ENCODE results near the gene FASTKD1. TPM values are rescaled to one million over a fixed set of nuclear protein-coding genes. Genes with fewer than 3 reads are reported as not detected.
"Not testable (repeated sequence)": the region's sequence is repeated elsewhere in the genome, so short reads cannot be mapped to it uniquely, and the experiment has no call there.

FASTKD1 gene
- total RNA-seq, 1 donor = 14.5 TPM

DNA sequence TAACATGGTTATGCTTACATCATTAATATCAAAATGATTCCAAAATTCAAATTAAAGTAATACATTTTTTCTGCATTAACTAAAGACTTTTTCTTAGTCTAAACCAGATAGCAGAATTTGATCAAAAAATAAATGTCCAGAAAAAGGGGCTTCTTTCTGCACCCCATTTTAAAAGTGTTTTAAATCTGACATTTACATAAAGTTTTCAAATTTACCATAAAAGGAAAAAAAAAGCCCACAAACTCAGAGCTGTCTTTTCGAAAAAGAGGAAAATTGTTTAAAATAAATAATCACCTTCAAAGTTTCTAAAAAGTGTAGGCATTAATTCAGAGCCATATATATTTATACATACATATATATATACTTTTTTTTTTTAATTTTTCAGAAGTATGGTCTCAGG is 1.5 kb downstream of the FASTKD1 start:
- H3K27me3 ChIP-seq (ENCODE audit: insufficient read depth, low read length) = no peaks in the 10 kb centered on the region

DNA sequence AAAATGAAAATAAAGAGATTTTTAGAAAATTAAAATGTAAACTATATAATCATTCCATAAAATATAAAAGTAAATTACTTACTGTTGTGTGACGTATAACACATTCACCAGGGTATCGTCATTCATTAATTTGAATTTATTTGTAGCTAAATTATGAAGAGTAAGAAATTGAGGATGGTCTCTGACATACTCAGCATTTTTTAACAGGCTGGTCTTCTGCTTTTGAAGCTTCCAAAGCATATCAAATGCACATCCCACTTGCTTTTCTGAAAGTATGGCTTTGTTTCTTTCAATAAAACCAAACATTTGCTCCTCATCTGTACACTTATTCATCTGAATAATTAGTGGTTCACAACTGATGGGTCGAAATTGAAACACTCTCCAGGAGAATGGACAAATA is 2.1 kb downstream of the FASTKD1 start:
- TF ChIP-seq CTCF (IDR thresholded peaks at IDR 0.05; ENCODE audit: extremely low read depth, low read depth, low read length) = no peak
- Histone ChIP-seq H3K9me3 (ENCODE audit: low read depth, low read length) (no peaks in the 10 kb centered on the region), H3K4me3 (ENCODE audit: insufficient read depth, low read length) (no peak overlapping the region), H3K4me2 (ENCODE audit: insufficient read depth, low read length) (no peak overlapping the region), H3K27me3 (ENCODE audit: insufficient read depth, low read length) (no peaks in the 10 kb centered on the region), H3K79me2 (ENCODE audit: insufficient read depth, low read length) (peaks cover 22% of the 10 kb centered on the region), H3K4me1 (ENCODE audit: insufficient read depth, low read length) (peaks cover 7% of the 10 kb centered on the region), H4K20me1 (ENCODE audit: insufficient read depth, low read length) (no peaks in the 10 kb centered on the region), H3K27ac (ENCODE audit: low read depth, low read length) (no peak overlapping the region), H2AFZ (ENCODE audit: low read length) (no peak overlapping the region), H3K36me3 (ENCODE audit: insufficient read depth, low read length) (no peaks in the 10 kb centered on the region)
- no peak for DNase-seq (ENCODE audit: insufficient read length, low spot score, missing footprints)

More for the DNA sequence above, 1.5 kb downstream of the FASTKD1 start:
- Histone ChIP-seq H3K27ac (ENCODE audit: low read depth, low read length) (no peak overlapping the region), H3K36me3 (ENCODE audit: insufficient read depth, low read length) (no peaks in the 10 kb centered on the region), H3K4me1 (ENCODE audit: insufficient read depth, low read length) (peaks cover 7% of the 10 kb centered on the region), H3K4me3 (ENCODE audit: insufficient read depth, low read length) (no peak overlapping the region), H4K20me1 (ENCODE audit: insufficient read depth, low read length) (no peaks in the 10 kb centered on the region), H3K9me3 (ENCODE audit: low read depth, low read length) (no peaks in the 10 kb centered on the region), H3K4me2 (ENCODE audit: insufficient read depth, low read length) (no peak overlapping the region), H3K79me2 (ENCODE audit: insufficient read depth, low read length) (peaks cover 22% of the 10 kb centered on the region), H2AFZ (ENCODE audit: low read length) (no peak overlapping the region)
- no peak for DNase-seq (ENCODE audit: insufficient read length, low spot score, missing footprints)
- TF ChIP-seq CTCF (IDR thresholded peaks at IDR 0.05; ENCODE audit: extremely low read depth, low read depth, low read length) = no peak

GRCh38 chr2:169570752-169571151 is 2.9 kb downstream of the FASTKD1 start:
- H3K4me1 ChIP-seq (ENCODE audit: insufficient read depth, low read length); DNase-seq (ENCODE audit: insufficient read length, low spot score, missing footprints); H2AFZ ChIP-seq (ENCODE audit: low read length); H3K9me3 ChIP-seq (ENCODE audit: low read depth, low read length); H3K4me3 ChIP-seq (ENCODE audit: insufficient read depth, low read length); H3K27ac ChIP-seq (ENCODE audit: low read depth, low read length); H4K20me1 ChIP-seq (ENCODE audit: insufficient read depth, low read length); H3K27me3 ChIP-seq (ENCODE audit: insufficient read depth, low read length); H3K4me2 ChIP-seq (ENCODE audit: insufficient read depth, low read length); H3K36me3 ChIP-seq (ENCODE audit: insufficient read depth, low read length): not testable (repeated sequence)
- H3K79me2 ChIP-seq (ENCODE audit: insufficient read depth, low read length) = peaks cover 22% of the 10 kb centered on the region

DNA sequence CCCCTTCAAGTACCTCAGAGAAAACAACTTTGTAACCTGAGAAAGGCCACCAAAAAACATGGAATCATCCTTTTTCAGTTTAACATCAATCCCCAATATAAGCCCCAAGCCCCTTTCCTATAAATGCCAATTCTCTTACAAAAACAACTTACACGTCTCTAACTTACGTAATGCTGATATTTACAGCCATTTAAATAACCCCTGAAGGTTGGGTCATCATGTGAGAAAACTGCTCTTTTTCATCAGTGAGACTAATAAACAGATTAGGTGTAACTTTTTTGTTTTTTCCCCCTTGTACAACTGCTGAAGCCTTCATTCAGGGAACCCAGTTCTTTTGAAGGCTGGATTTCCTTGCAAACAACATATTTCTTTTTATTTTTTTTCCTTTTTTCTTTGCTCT is 3.7 kb downstream of the FASTKD1 start:
- peak; percentile 42 for DNase-seq (ENCODE audit: insufficient read length, low spot score, missing footprints)
- TF ChIP-seq CTCF (IDR thresholded peaks at IDR 0.05; ENCODE audit: extremely low read depth, low read depth, low read length) = no peak

More for the DNA sequence above, 3.7 kb downstream of the FASTKD1 start:
- Histone ChIP-seq H3K27me3 (ENCODE audit: insufficient read depth, low read length) (no peaks in the 10 kb centered on the region), H3K4me3 (ENCODE audit: insufficient read depth, low read length) (no peak overlapping the region), H2AFZ (ENCODE audit: low read length) (no peak overlapping the region), H3K36me3 (ENCODE audit: insufficient read depth, low read length) (no peaks in the 10 kb centered on the region), H4K20me1 (ENCODE audit: insufficient read depth, low read length) (no peaks in the 10 kb centered on the region), H3K27ac (ENCODE audit: low read depth, low read length) (no peak overlapping the region), H3K4me1 (ENCODE audit: insufficient read depth, low read length) (peaks cover 7% of the 10 kb centered on the region), H3K4me2 (ENCODE audit: insufficient read depth, low read length) (no peak overlapping the region), H3K9me3 (ENCODE audit: low read depth, low read length) (no peaks in the 10 kb centered on the region), H3K79me2 (ENCODE audit: insufficient read depth, low read length) (peaks cover 22% of the 10 kb centered on the region)

Measured in osteoblast (primary cell).